Hepatocyte (in vitro differentiated cells): Measurements from ENCODE around the gene KIF26B. TPM values are rescaled to one million over a fixed set of nuclear protein-coding genes. Genes with fewer than 3 reads are reported as not detected.
"Not testable (repeated sequence)": the region's sequence is repeated elsewhere in the genome, so short reads cannot be mapped to it uniquely, and the experiment has no call there.

Experiments used
- DNase-seq: peaks from one replicate; pipeline ENCODE4 v3.0.0-alpha.2; 2016; ENCODE audit warnings: low spot score
- H2AFZ ChIP-seq: fragments of 200-600 bp; sonication (generic); 2 replicates; pipeline ENCODE4 v1.6.0; 2016; ENCODE audit warnings: antibody characterized with exemption, mild to moderate bottlenecking
- H3K27ac ChIP-seq: fragments of 200-600 bp; sonication (generic); 2 replicates; pipeline ENCODE4 v1.5.1; 2016; ENCODE audit warnings: mild to moderate bottlenecking
- H3K27me3 ChIP-seq: fragments of 200-600 bp; sonication (generic); 2 replicates; pipeline ENCODE4 v1.6.1; 2016
- H3K36me3 ChIP-seq: fragments of 200-600 bp; sonication (generic); replicated peaks from 2 replicates; pipeline ENCODE4 v1.5.1; 2016; ENCODE audit warnings: low read depth; ENCODE audit not compliant: insufficient read depth
- H3K4me1 ChIP-seq: fragments of 200-600 bp; sonication (generic); 2 replicates; pipeline ENCODE4 v1.5.1; 2016; ENCODE audit warnings: mild to moderate bottlenecking, moderate library complexity; ENCODE audit not compliant: insufficient read depth
- H3K4me2 ChIP-seq: fragments of 200-600 bp; sonication (generic); 2 replicates; pipeline ENCODE4 v1.6.0; 2016
- H3K4me3 ChIP-seq: fragments of 200-600 bp; sonication (generic); 2 replicates; pipeline ENCODE4 v1.5.1; 2016; ENCODE audit warnings: mild to moderate bottlenecking
- H3K79me2 ChIP-seq: fragments of 200-600 bp; sonication (generic); 2 replicates; pipeline ENCODE4 v1.6.0; 2017; ENCODE audit warnings: mild to moderate bottlenecking
- H3K9me2 ChIP-seq: fragments of 200-600 bp; sonication (generic); replicated peaks from 2 replicates; pipeline ENCODE4 v1.6.0; 2017; ENCODE audit warnings: mild to moderate bottlenecking; ENCODE audit not compliant: insufficient read depth
- H3K9me3 ChIP-seq: fragments of 200-600 bp; sonication (generic); 2 replicates; pipeline ENCODE4 v1.5.1; 2016; ENCODE audit warnings: low read depth, mild to moderate bottlenecking
- H4K20me1 ChIP-seq: fragments of 200-600 bp; sonication (generic); 2 replicates; pipeline ENCODE4 v1.6.0; 2016; ENCODE audit warnings: mild to moderate bottlenecking; ENCODE audit not compliant: insufficient read depth, poor library complexity, severe bottlenecking
- EZH2 ChIP-seq: fragments of 200-600 bp; sonication (generic); IDR thresholded peaks from 2 replicates; pipeline ENCODE4 v1.6.1; 2016; ENCODE audit warnings: antibody characterized with exemption, mild to moderate bottlenecking, borderline replicate concordance
- EZH2phosphoT487 ChIP-seq: fragments of 200-600 bp; sonication (generic); IDR thresholded peaks from one replicate; pipeline ENCODE4 v1.6.1; 2018; ENCODE audit warnings: antibody characterized with exemption, mild to moderate bottlenecking, low read depth, moderate library complexity; ENCODE audit not compliant: unreplicated experiment, severe bottlenecking
- WGBS: methylation state at CpG from one replicate; pipeline ENCODE4 v1.1.6; 2016; ENCODE audit warnings: low lambda C conversion rate; ENCODE audit errors: missing lambda C conversion rate; 5-methylcytosine and 5-hydroxymethylcytosine counted together
- polyA plus RNA-seq: library from polyadenylated mRNA; unstranded; fragments of >200 nt; fragmentation: Nextera tagmentation; extraction: Ambion mirVana; gene quantifications from 2 replicates; pipeline ENCODE4 v1.2.1, GENCODE V29; 2016
- total RNA-seq: library from RNA; depleted of rRNA; stranded (reverse); fragments of >200 nt; gene quantifications from 2 replicates; pipeline ENCODE4 v1.2.3, GENCODE V29; 2014
- TF ChIP-seq, protein P1 (sequence below): fragments of 200-600 bp; sonication (generic); IDR thresholded peaks from 2 replicates; pipeline ENCODE4 v1.5.1; 2016; ENCODE audit warnings: antibody characterized with exemption, mild to moderate bottlenecking; ENCODE audit not compliant: poor library complexity

The KIF26B gene
- total and polyA plus RNA-seq, 2 experiments from 2014 or later, result 12.7 to 21.6 TPM

DNA sequence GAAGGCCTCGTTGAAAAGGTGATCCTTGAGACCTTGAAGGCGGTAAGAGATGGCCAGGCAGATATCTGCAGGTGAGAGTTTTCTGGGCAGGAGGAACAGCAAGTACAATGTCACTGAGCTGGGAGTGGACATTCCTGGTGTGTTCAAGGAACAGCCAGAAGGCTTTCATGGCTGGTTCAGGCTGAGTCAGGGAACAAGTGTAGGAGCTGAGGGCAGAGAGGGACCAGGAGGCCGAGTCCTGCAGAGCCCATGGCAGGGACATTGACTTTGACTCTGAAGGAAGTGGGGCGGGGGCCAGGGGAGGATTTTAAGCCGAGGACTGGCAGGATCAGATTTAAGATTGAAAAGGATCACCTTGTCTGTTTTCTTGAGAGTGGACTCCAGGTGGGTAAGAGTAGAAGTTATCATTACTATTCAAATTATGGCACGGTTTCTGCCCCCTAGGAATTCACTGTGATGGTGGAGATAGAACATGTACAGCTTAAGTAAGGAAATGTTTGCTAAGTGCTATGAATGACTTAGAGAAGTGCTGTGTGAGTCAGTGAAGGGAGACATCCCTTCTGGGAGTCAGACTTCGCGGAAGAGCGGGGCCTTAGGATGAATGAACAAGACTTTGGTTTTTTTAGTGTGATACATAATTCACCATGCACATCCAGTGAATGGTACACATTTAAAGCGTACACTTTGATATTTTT is 202.3 kb downstream of the KIF26B start:
- WGBS, result 90% methylated on average over 10 of the region's 10 CpGs
- no peaks in the 10 kb centered on the region for H3K36me3 ChIP-seq
- H3K79me2 ChIP-seq, result peaks cover 19% of the 10 kb centered on the region

DNA sequence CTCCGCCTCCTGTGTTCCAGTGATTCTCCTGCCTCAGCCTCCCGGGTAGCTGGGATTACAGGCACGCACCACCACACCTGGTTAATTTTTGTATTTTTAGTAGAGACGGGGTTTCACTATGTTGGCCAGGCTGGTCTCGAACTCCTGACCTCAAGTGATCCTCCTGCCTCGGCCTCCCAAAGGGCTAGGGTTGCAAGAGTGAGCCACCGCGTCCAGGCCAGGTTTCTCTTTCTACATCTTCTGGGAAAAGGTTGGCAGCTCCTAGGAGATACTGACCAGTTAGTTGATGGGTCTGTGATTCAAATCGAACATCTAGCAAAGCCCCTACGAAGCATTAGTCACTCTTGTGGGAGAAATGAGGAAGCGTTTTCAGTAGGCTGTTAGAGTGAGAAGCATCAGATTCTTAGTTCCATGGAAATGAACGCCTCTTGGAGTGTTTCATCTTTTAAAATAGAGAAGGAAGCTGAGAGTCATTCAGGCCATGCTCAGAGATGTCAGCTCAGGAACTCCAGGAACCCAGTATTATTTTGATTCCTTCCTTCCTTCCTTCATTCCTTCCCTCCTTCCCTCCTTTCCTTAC is 204.4 kb downstream of the KIF26B start:
- H3K27ac ChIP-seq, H3K9me2 ChIP-seq, H3K4me1 ChIP-seq, H3K4me3 ChIP-seq, H3K4me2 ChIP-seq, H2AFZ ChIP-seq, DNase-seq, H3K27me3 ChIP-seq, H3K9me3 ChIP-seq, H3K36me3 ChIP-seq: not testable (repeated sequence)
- H4K20me1 ChIP-seq, result peaks cover 12% of the 10 kb centered on the region
- 92% methylated on average over 12 of the region's 12 CpGs for WGBS
- H3K79me2 ChIP-seq, result peaks cover 14% of the 10 kb centered on the region

More for the DNA sequence above, 202.3 kb downstream of the KIF26B start:
- no peak for DNase-seq
- no peak for TF ChIP-seq EZH2
- no peak for TF ChIP-seq EZH2phosphoT487
- TF ChIP-seq, protein P1, sequence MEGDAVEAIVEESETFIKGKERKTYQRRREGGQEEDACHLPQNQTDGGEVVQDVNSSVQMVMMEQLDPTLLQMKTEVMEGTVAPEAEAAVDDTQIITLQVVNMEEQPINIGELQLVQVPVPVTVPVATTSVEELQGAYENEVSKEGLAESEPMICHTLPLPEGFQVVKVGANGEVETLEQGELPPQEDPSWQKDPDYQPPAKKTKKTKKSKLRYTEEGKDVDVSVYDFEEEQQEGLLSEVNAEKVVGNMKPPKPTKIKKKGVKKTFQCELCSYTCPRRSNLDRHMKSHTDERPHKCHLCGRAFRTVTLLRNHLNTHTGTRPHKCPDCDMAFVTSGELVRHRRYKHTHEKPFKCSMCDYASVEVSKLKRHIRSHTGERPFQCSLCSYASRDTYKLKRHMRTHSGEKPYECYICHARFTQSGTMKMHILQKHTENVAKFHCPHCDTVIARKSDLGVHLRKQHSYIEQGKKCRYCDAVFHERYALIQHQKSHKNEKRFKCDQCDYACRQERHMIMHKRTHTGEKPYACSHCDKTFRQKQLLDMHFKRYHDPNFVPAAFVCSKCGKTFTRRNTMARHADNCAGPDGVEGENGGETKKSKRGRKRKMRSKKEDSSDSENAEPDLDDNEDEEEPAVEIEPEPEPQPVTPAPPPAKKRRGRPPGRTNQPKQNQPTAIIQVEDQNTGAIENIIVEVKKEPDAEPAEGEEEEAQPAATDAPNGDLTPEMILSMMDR, result no peak
- peaks cover 12% of the 10 kb centered on the region for H4K20me1 ChIP-seq
- no peaks in the 10 kb centered on the region for H3K9me2 ChIP-seq
- H3K27me3 ChIP-seq, result no peaks in the 10 kb centered on the region
- no peak overlapping the region for H3K4me3 ChIP-seq
- no peaks in the 10 kb centered on the region for H3K4me1 ChIP-seq
- no peaks in the 10 kb centered on the region for H3K9me3 ChIP-seq
- H2AFZ ChIP-seq, result no peak overlapping the region
- H3K27ac ChIP-seq, result no peak overlapping the region
- H3K4me2 ChIP-seq, result no peak overlapping the region

DNA sequence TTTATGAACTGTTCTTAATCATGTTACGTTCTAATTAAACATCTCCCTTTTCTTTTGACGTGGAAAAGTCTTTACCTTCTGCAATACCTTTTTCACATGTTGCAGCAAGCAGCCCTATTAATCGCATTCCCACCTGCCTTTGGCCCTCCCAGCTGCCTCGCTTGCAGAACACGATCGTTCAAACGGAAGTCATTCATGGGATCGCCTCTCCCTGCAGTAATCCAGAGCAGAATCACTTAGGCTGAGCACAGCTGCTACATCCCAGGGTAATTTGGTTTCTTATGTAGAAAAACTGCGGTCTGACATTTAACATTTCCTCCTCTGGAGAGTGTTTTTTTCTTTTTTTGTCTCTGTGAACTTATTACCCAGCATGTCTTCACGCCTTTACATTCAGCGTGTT is 206.3 kb downstream of the KIF26B start:
- WGBS, result 92% methylated on average over 11 of the region's 11 CpGs

DNA sequence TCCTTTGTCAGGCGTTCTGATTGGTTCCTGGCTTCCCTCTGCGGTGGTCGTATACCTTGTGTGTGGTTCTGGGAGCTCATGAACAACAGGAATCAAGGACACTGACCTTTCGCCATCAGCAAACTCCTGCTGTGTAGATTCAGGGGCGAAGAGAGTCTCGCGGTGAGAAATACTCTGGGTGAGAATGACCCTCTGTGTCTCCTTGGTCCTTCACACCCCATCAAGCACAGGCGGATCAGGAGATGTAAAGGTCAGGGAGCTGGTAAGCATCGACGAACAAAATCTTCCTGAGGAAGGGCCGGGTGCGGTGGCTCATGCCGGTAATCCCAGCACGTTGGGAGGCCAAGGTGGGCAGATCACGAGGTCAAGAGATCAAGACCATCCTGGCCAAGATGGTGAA is 207.2 kb downstream of the KIF26B start:
- Histone ChIP-seq H3K27me3 (no peaks in the 10 kb centered on the region), H3K27ac (no peak overlapping the region), H3K4me3 (no peak overlapping the region), H3K36me3 (no peaks in the 10 kb centered on the region), H3K79me2 (peaks cover 22% of the 10 kb centered on the region), H3K9me3 (no peaks in the 10 kb centered on the region), H4K20me1 (peaks cover 8% of the 10 kb centered on the region), H3K4me2 (no peak overlapping the region), H3K9me2 (no peaks in the 10 kb centered on the region), H3K4me1 (peaks cover 5% of the 10 kb centered on the region), H2AFZ (no peak overlapping the region)
- WGBS, result over 99% methylated on average over 15 of the region's 15 CpGs
- DNase-seq, result no peak
- no peak for TF ChIP-seq EZH2
- TF ChIP-seq, protein P1, result no peak
- TF ChIP-seq EZH2phosphoT487, result no peak

More for the DNA sequence above, 206.3 kb downstream of the KIF26B start:
- H4K20me1 ChIP-seq, result peaks cover 12% of the 10 kb centered on the region
- no peaks in the 10 kb centered on the region for H3K27me3 ChIP-seq
- no peak overlapping the region for H3K4me3 ChIP-seq
- peaks cover 5% of the 10 kb centered on the region for H3K4me1 ChIP-seq
- peaks cover 19% of the 10 kb centered on the region for H3K79me2 ChIP-seq
- no peak for DNase-seq
- no peaks in the 10 kb centered on the region for H3K36me3 ChIP-seq
- H3K4me2 ChIP-seq, result no peak overlapping the region
- TF ChIP-seq EZH2phosphoT487 (no peak), EZH2 (no peak)
- TF ChIP-seq, protein P1, result no peak
- H3K9me3 ChIP-seq, result no peaks in the 10 kb centered on the region
- H3K9me2 ChIP-seq, result no peaks in the 10 kb centered on the region
- no peak overlapping the region for H2AFZ ChIP-seq
- H3K27ac ChIP-seq, result no peak overlapping the region
